GM12891 (cell line): ENCODE measurements around the gene ADAMTS18.

Source experiments
- DNase-seq: peaks from one replicate; pipeline ENCODE4 v3.0.0; 2011; ENCODE audit warnings: low spot score; ENCODE audit not compliant: insufficient read length
- FAIRE-seq: peaks from 2 replicates; lab custom pipeline; 2011; peaks lifted over from hg19 to GRCh38; lab: Jason Lieb, UNC
- PAX5 ChIP-seq: IDR thresholded peaks from 2 replicates; pipeline ENCODE4 v1.6.1; 2011; ENCODE audit warnings: low read length, moderate library complexity, mild to moderate bottlenecking; ENCODE audit not compliant: insufficient read depth, severe bottlenecking
- POLR2A ChIP-seq: IDR thresholded peaks from 2 replicates; pipeline ENCODE4 v1.6.1; 2011; ENCODE audit warnings: low read depth, low read length, control low read depth
- POLR2AphosphoS5 ChIP-seq: IDR thresholded peaks from 2 replicates; pipeline ENCODE4 v1.6.1; 2011; ENCODE audit warnings: low read depth, low read length, control low read depth
- POU2F2 ChIP-seq: IDR thresholded peaks from 2 replicates; pipeline ENCODE4 v1.6.1; 2011; ENCODE audit warnings: low read depth, mild to moderate bottlenecking, control low read depth, low read length, moderate library complexity
- SPI1 ChIP-seq: IDR thresholded peaks from 2 replicates; pipeline ENCODE4 v1.6.1; 2011; ENCODE audit warnings: low read depth, low read length, control low read depth
- TAF1 ChIP-seq: IDR thresholded peaks from 2 replicates; pipeline ENCODE4 v1.6.1; 2011; ENCODE audit warnings: low read depth, low read length, control low read depth

Gene ADAMTS18

DNA sequence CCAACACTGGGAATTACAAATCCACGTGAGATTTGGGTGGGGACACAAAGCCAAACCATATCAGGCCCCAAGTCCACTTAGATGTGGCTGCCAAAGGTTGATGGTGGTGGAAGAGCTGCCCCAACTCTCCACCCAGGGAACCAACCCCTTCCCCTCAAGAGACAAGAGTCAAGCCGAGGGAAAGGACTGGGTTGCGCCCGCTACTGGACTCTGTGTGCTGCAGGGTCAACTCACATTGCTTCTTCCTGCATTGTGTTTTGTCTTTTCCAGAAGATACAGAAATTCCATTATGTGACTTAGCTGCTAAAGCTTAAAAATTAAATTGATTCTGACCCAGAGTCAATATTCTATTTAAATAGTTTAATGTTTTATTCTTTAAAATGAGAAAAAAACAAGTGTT lies 58.5 kb downstream of the ADAMTS18 start:
- no peak for TF ChIP-seq POLR2AphosphoS5
- DNase-seq (peak; percentile 11), FAIRE-seq (no peak)

DNA sequence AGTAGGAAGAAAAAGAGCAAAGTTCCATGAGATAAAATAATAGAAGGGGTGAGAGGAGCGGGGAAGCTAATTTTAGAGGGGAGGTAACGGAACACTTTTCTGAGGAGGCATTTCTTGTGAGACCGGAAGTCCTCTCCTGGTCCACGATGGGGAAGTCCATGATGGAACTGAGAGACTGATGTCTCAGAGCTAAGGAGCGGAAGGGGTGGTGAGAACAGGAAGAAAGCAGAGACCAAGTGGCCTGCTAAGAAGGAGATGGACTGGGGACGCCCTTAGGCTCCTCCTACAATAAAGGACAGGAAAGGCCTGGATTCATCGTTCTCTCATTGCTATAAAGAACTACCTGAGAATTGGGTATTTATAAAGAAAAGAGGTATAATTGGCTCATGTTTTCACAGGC lies 59.4 kb downstream of the ADAMTS18 start:
- FAIRE-seq: no peak
- no peak for DNase-seq
- TF ChIP-seq POLR2AphosphoS5: no peak

DNA sequence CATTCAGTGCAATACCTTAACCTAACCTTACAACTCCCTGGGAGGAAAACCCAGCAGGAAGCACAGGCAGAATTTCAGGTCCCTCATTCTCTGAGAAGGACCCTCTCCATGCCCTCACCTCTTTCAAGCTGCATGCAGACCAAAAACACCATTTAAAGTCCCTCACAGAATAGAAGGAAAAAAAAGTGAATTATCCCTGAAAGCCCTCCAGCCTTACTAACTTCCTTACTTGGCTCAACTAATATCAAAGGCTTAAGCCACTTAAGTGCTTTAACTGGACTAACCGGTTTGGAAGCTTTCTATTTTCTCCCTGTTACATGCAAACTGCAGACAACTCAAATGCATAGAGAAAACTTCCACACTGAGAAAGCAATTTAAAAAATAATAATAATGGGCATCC lies 60.5 kb downstream of the ADAMTS18 start:
- FAIRE-seq: no peak
- DNase-seq: no peak

DNA sequence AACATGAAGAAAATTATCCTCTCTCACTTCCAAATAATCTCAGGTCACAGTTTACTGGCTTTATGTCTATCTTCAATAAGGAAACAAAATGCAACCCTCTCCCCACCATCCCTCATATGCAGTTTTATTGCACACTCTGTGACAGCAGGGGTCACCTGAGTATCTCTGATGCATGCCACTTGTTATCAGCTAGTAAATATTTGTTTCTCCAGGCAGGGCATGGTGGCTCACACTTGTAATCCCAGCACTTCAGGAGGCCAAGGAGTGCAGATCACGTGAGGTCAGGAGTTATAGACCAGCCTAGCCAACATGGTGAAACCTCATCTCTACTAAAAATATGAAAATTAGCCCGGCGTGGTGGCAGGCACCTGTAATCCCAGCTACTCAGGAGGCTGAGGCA lies 61.1 kb downstream of the ADAMTS18 start:
- FAIRE-seq: no peak

More for the DNA sequence above, 60.5 kb downstream of the ADAMTS18 start:
- TF ChIP-seq POU2F2 (no peak), TAF1 (no peak), POLR2AphosphoS5 (no peak), SPI1 (no peak), POLR2A (no peak)

DNA sequence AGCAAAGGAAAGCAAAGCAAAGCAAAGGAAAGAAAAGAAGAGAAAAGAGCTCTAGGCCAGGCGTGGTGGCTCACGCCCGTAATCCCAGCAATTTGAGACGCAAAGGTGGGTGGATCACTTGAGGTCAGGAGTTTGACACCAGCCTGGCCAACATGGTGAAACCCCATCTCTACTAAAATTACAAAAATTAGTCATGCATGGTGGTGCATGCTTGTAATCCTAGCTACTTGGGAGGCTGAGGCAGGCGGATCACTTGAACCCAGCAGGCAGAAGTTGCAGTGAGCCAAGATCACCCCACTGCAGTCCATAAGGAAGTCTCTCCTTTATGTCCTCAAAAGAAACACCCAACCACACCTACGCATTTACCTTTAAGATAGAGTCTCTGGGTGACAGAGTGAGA lies 70.1 kb downstream of the ADAMTS18 start:
- TF ChIP-seq POLR2A (no peak), POLR2AphosphoS5 (no peak), TAF1 (no peak), PAX5 (no peak), SPI1 (no peak), POU2F2 (no peak)
- FAIRE-seq: no peak
- no peak for DNase-seq

More for the DNA sequence above, 61.1 kb downstream of the ADAMTS18 start:
- DNase-seq: no peak
- TF ChIP-seq TAF1: no peak
- no peak for TF ChIP-seq PAX5
- no peak for TF ChIP-seq POU2F2
- no peak for TF ChIP-seq POLR2A
- no peak for TF ChIP-seq SPI1
- no peak for TF ChIP-seq POLR2AphosphoS5

DNA sequence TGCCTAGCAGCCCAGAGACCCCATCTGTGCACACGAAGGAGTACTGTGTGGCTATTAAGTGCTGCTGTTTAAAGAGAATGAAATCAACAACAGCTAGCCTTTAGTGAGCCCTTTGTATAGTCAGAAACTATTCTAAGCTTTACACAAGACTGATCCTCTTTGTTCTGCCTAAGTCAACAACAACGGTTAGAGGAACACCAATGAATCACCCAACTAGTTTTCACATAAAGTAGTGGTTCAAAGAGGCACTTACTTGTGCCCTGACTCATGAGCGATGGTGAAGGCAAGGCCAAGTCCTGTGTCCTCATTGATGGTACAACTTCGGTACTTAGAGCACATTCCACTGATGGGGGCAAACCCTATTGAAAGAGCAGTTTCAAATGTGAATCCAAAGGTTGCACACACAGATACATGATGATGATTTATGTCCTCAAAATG lies 75.8 kb downstream of the ADAMTS18 start:
- no peak for DNase-seq
- FAIRE-seq: no peak
- no peak for TF ChIP-seq POU2F2
- TF ChIP-seq POLR2A: no peak
- TF ChIP-seq TAF1: no peak
- TF ChIP-seq SPI1: no peak
- TF ChIP-seq POLR2AphosphoS5: no peak
- TF ChIP-seq PAX5: no peak

DNA sequence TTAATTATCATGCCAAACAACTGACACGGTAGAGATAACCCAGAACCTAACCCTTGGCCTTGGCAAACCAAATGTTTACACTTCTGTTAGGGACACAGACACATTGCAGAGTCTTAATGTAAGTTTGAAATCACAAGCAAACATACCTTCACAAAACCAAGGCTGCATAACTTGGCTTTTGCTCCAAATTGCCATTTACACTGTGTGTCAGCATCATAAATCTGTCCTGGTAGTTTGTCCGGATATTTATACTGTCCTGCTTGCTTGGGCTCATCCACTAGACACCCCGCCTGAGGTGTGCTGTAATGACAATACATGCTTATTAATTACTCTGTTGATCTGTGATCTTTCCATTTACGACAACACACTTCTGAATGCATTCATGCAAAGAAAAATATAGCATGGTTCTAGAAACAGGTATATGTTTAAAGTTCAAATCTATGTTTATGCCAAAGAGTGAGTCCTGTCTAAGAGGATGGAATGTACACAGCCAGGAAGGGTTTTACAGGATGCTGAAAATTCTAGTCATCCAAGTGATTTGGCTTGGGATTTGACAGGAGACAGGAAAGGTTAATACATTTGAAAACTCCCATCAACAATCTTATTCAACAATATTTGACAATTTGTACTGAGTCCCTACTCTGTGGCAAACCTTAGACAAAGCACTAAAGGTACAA lies 81.1 kb downstream of the ADAMTS18 start:
- TF ChIP-seq POLR2AphosphoS5 (no peak), POLR2A (no peak), SPI1 (no peak), TAF1 (no peak), POU2F2 (no peak), PAX5 (no peak)
- FAIRE-seq (no peak), DNase-seq (no peak)

DNA sequence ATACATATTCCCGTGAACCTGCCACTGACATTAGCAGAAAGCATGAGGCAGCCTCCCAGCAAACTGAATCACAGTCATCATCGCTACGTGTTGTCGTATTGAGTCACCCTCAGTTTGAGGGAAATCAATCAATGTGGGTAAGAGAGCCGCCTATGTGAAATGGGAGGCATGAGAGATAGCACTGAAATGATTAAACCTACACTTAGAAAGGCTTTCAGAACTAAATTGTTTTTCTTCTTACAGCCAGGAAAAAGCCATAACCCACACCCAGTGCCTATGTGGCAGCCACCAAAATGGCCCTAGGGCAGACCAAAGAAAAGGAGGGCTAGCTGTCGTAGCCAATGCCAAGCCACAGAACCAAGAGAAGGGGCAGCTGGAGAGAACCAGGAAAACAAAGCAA lies 90.5 kb downstream of the ADAMTS18 start:
- TF ChIP-seq TAF1: no peak
- TF ChIP-seq SPI1: no peak
- no peak for TF ChIP-seq POU2F2
- no peak for TF ChIP-seq POLR2AphosphoS5
- TF ChIP-seq POLR2A: no peak
- TF ChIP-seq PAX5: no peak
- no peak for FAIRE-seq

DNA sequence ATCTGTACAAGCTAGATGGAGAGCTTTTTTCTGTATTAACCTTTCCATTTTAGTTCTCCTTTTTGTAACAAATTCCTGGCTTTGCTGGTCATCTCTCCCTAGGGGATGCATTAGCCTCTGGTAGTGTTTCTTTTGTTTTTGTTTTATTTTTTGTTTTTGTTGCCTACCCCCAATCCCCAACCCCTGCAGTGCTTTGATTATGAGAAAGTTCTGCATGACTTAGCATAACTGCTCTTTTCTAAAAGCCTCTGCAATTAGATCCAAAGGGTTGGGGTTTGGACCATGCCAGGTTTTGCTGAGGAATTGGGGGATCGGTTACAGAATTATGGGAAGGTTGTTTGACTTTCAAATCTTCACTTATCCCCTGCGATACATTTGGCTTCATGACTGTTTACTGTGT lies 98.2 kb downstream of the ADAMTS18 start:
- no peak for TF ChIP-seq POLR2A
- no peak for TF ChIP-seq POU2F2
- TF ChIP-seq POLR2AphosphoS5: no peak
- no peak for TF ChIP-seq PAX5
- TF ChIP-seq SPI1: no peak
- TF ChIP-seq TAF1: no peak
- no peak for FAIRE-seq
- no peak for DNase-seq

More for the DNA sequence above, 90.5 kb downstream of the ADAMTS18 start:
- DNase-seq: no peak

DNA sequence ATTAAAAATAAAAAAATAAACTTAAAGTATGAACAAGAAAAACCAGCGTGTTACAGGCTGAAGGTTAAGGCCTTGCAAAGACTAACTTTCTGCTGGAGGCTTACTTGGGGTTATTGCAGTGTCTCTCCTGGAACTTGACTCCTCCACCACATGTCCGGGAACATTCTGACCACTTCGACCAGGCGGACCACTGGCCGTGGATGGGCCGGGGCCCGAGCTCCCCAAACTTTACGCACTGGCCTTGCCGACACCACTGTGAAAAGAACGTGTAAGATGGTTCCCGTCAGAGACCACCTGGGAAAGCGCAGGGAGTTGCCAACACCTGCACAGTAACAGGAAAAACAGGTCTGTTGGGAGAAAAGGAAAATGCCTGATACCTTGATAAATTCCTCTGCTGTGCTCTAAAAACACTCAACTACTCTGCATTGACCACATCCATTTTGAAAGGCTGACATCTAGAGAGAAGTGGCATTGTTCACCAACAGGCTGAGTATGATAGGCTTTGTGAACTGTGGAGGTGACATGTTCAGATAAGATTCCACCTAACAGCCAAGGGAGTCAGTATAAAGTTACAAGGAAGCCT lies 99.1 kb downstream of the ADAMTS18 start:
- TF ChIP-seq POU2F2 (no peak), POLR2A (no peak), SPI1 (no peak), PAX5 (no peak), POLR2AphosphoS5 (no peak), TAF1 (no peak)
- DNase-seq: no peak
- FAIRE-seq: no peak

DNA sequence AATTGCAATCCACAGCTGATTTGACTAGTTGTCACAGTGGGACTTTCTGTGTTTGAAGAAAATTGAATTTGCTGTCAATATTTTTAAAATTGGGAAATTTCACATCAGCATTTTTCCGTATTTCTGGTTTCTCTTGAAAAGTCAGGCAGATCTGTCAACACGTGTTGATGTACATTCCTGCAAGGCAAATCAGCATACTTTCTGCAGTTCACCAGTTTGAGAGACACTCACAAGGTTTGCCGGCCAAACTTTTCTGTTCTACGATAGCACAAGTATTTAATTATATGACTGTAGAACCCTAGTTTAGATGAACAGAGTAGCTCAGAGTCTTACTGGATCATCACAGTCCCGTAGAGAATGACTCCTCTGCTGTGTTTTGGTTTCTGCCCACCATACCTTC lies 102.0 kb downstream of the ADAMTS18 start:
- no peak for TF ChIP-seq TAF1
- TF ChIP-seq POLR2AphosphoS5: no peak
- no peak for DNase-seq
- FAIRE-seq: no peak
